ENCODE measurements around the gene TNS3.

Gene TNS3

DNA sequence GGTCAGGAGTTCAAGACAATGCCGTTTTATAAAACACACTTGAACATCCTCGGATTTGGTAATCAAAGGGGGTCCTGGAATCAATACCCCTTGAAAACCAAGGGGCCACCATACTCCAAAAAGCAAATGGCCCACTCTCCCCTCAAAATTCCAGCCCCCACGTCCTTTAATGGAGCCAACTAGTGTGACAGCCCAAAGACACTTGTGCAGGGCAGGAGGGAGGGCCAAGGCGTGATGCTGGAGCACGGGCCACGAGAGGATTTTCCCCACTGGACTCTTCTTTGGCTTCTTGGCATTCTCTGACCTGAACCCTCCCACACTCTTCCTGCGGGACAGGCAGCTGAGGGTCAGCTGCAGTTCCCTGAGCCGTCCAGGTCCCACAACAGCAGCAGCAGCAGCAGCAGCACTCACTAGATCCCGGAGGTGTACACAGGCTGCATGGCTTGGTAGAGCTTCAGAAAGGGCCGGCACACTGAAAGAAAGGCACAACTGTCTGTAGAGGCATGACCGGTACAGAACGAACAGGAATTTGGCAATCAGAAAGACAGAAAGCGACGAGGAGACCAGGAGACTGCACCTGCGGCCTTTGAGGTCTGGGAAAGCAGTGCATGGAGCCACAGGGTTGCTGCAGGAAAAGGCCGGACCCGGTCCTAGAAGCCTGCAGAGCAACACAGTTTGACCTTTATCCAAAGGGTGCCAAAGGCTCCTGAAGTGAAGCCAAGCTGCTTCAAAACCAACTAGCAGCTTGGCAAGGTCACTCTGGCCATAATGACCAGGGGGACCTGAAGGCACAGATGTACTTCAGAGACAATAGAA, 168.2 kb downstream of the TNS3 start:
- TF ChIP-seq REST (IDR thresholded peaks at IDR 0.05; ENCODE audit: insufficient replicate concordance, low read depth), result no peak
- TF ChIP-seq POLR2AphosphoS5 (IDR thresholded peaks at IDR 0.05; ENCODE audit: low read depth), result no peak
- TF ChIP-seq GABPA (IDR thresholded peaks at IDR 0.05; ENCODE audit: low read depth), result no peak
- TF ChIP-seq, protein P1, sequence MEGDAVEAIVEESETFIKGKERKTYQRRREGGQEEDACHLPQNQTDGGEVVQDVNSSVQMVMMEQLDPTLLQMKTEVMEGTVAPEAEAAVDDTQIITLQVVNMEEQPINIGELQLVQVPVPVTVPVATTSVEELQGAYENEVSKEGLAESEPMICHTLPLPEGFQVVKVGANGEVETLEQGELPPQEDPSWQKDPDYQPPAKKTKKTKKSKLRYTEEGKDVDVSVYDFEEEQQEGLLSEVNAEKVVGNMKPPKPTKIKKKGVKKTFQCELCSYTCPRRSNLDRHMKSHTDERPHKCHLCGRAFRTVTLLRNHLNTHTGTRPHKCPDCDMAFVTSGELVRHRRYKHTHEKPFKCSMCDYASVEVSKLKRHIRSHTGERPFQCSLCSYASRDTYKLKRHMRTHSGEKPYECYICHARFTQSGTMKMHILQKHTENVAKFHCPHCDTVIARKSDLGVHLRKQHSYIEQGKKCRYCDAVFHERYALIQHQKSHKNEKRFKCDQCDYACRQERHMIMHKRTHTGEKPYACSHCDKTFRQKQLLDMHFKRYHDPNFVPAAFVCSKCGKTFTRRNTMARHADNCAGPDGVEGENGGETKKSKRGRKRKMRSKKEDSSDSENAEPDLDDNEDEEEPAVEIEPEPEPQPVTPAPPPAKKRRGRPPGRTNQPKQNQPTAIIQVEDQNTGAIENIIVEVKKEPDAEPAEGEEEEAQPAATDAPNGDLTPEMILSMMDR (IDR thresholded peaks at IDR 0.05; ENCODE audit: insufficient read depth, low read length), result no peak
- TF ChIP-seq SPI1 (IDR thresholded peaks at IDR 0.05; ENCODE audit: borderline replicate concordance, low read depth), result no peak
- no peak for DNase-seq (ENCODE audit: low read depth in 1 of 2, low spot score in 1 of 2)
- Histone ChIP-seq H3K27ac (replicated peaks) (no peak overlapping the region), H3K27me3 (ENCODE audit: insufficient read depth, poor library complexity, severe bottlenecking) (no peaks in the 10 kb centered on the region), H3K4me3 (replicated peaks; ENCODE audit: insufficient read depth, low read length) (no peak overlapping the region)

- TF ChIP-seq GABPA (IDR thresholded peaks at IDR 0.05; ENCODE audit: low read depth), result no peak
- H3K4me3 ChIP-seq (replicated peaks; ENCODE audit: insufficient read depth, low read length), result no peak overlapping the region
- no peaks in the 10 kb centered on the region for H3K27me3 ChIP-seq (ENCODE audit: insufficient read depth, poor library complexity, severe bottlenecking)
- DNase-seq (ENCODE audit: low read depth in 1 of 2, low spot score in 1 of 2), result no peak
- no peak overlapping the region for H3K27ac ChIP-seq (replicated peaks)
These were observed 170.0 kb downstream of the TNS3 start for GRCh38 chr7:47411901-47412300.

DNA sequence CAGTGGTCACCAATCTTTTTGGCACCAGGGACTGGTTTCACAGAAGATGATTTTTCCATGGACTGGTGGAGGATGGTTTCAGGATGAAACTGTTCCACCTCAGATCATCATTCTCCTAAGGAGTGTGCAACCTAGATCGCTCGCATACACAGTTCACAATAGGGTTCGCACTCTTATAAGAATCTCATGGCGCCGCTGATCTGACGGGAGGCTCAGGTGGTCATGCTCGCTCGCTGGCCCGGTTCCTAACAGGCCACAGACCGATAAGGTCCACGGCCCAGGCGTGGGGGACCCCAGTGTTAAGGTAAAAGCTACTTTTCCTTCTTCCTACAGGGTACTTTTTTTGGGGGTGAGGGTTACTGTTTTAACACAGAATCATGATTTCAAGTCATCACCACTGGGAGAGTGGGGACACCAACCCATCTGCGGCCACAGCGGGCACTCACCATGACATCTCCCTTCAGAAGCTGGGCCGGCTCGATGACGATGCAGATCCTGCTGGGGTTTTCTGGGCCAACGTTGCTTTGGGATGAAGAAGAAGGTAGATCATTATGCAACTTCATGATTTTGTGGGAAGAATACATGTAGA, 170.5 kb downstream of the TNS3 start:
- H3K4me3 ChIP-seq (replicated peaks; ENCODE audit: insufficient read depth, low read length), result no peak overlapping the region
- TF ChIP-seq, protein P1 (IDR thresholded peaks at IDR 0.05; ENCODE audit: insufficient read depth, low read length), result no peak
- no peak for TF ChIP-seq GABPA (IDR thresholded peaks at IDR 0.05; ENCODE audit: low read depth)
- TF ChIP-seq REST (IDR thresholded peaks at IDR 0.05; ENCODE audit: insufficient replicate concordance, low read depth), result no peak
- TF ChIP-seq POLR2AphosphoS5 (IDR thresholded peaks at IDR 0.05; ENCODE audit: low read depth), result no peak
- TF ChIP-seq SPI1 (IDR thresholded peaks at IDR 0.05; ENCODE audit: borderline replicate concordance, low read depth), result no peak
- DNase-seq (ENCODE audit: low read depth in 1 of 2, low spot score in 1 of 2), result no peak
- H3K27me3 ChIP-seq (ENCODE audit: insufficient read depth, poor library complexity, severe bottlenecking), result no peaks in the 10 kb centered on the region
- H3K27ac ChIP-seq (replicated peaks), result no peak overlapping the region

- no peak for DNase-seq (ENCODE audit: low read depth in 1 of 2, low spot score in 1 of 2)
- Histone ChIP-seq H3K27ac (replicated peaks) (no peak overlapping the region), H3K4me3 (replicated peaks; ENCODE audit: insufficient read depth, low read length) (no peak overlapping the region), H3K27me3 (ENCODE audit: insufficient read depth, poor library complexity, severe bottlenecking) (no peaks in the 10 kb centered on the region)
- TF ChIP-seq GABPA (IDR thresholded peaks at IDR 0.05; ENCODE audit: low read depth), result no peak
- TF ChIP-seq SPI1 (IDR thresholded peaks at IDR 0.05; ENCODE audit: borderline replicate concordance, low read depth), result no peak
- TF ChIP-seq REST (IDR thresholded peaks at IDR 0.05; ENCODE audit: insufficient replicate concordance, low read depth), result no peak
- TF ChIP-seq, protein P1 (IDR thresholded peaks at IDR 0.05; ENCODE audit: insufficient read depth, low read length), result no peak
- TF ChIP-seq POLR2AphosphoS5 (IDR thresholded peaks at IDR 0.05; ENCODE audit: low read depth), result no peak
These were observed 173.2 kb downstream of the TNS3 start for GRCh38 chr7:47408675-47409074.

Data from HL-60 (cell line).